Stimulated activated CD8-positive, alpha-beta memory T cell treated with anti-CD3 and anti-CD28 coated beads, Interleukin-12 subunit alpha, Interleukin-12 subunit beta, amount 100 ng/mL, for 24 hours (primary cell): ENCODE data around the gene TSC1.

Experiments used
- DNase-seq: peaks from one replicate; pipeline ENCODE4 v3.0.0-alpha.2; 2020; ENCODE audit errors: extremely low read depth

The TSC1 gene

GRCh38 chr9:132862533-132862932 lies 81.9 kb downstream of the TSC1 start:
- DNase-seq: no peak

GRCh38 chr9:132861666-132862065 lies 82.8 kb downstream of the TSC1 start:
- DNase-seq: no peak

- DNase-seq: no peak
Measured at GRCh38 chr9:132858751-132859150, 85.7 kb downstream of the TSC1 start.

- DNase-seq: no peak
Measured at GRCh38 chr9:132857616-132858342, 86.6 kb downstream of the TSC1 start.

- no peak for DNase-seq
Measured at GRCh38 chr9:132857031-132857430, 87.4 kb downstream of the TSC1 start.

GRCh38 chr9:132855904-132856303 lies 88.5 kb downstream of the TSC1 start:
- no peak for DNase-seq

GRCh38 chr9:132854832-132855231 lies 89.6 kb downstream of the TSC1 start:
- DNase-seq: no peak

GRCh38 chr9:132853482-132853881 lies 90.9 kb downstream of the TSC1 start:
- DNase-seq: no peak

- no peak for DNase-seq
Measured at GRCh38 chr9:132849185-132849706, 95.2 kb downstream of the TSC1 start.

- no peak for DNase-seq
Measured at GRCh38 chr9:132846918-132847515, 97.4 kb downstream of the TSC1 start.

GRCh38 chr9:132846109-132846917 lies 98.1 kb downstream of the TSC1 start:
- DNase-seq: no peak

- DNase-seq: no peak
Measured at GRCh38 chr9:132842124-132843044, 102.0 kb downstream of the TSC1 start.
